Camera-type eye (tissue), 1 donor: ENCODE measurements around the gene GSTM4. TPM values are rescaled to one million over a fixed set of nuclear protein-coding genes. Genes with fewer than 3 reads are reported as not detected.

Experiments
- total RNA-seq: library from RNA; depleted of rRNA; stranded (reverse); fragments of >200 nt; gene quantifications from one replicate; pipeline ENCODE4 v1.2.3, GENCODE V29; 2014

Gene GSTM4
- total RNA-seq: 15.4 TPM

GRCh38 chr1:109655615-109656519 lies at the start of gene GSTM4:
Gene GSTM4, plus strand, starts transcription at chr1:109656099. Its CDS starts 291 bp downstream, at chr1:109656390.

GRCh38 chr1:109619576-109620400 lies 36.1 kb upstream of the GSTM4 start, which contains the start of the genes AMPD2 and GNAT2:
Gene AMPD2, plus strand, starts transcription at chr1:109619837. Its CDS starts 1,339 bp downstream, at chr1:109621176.
Gene GNAT2, minus strand, starts transcription at chr1:109619616. Its CDS starts 6,746 bp downstream, at chr1:109612870.

GRCh38 chr1:109667452-109668122 lies 11.7 kb downstream of the GSTM4 start, which contains the start of gene GSTM2:
Gene GSTM2, plus strand, starts transcription at chr1:109668057. Its CDS starts 59 bp downstream, at chr1:109668116.

GRCh38 chr1:109687641-109688499 lies 32.0 kb downstream of the GSTM4 start, which contains the start of gene GSTM1:
Gene GSTM1, plus strand, starts transcription at chr1:109687817. Its CDS starts 57 bp downstream, at chr1:109687874.

Other genes with a start within 250 kb of the GSTM4 start
- gene PSMA5, start 229.7 kb upstream of the GSTM4 start, total RNA-seq: 23.9 TPM
- 5.3 TPM for gene SYPL2, start 189.6 kb upstream of the GSTM4 start, total RNA-seq
- 9.6 TPM for gene ATXN7L2, start 172.2 kb upstream of the GSTM4 start, total RNA-seq
- gene CYB561D1, start 162.0 kb upstream of the GSTM4 start, total RNA-seq: 5.6 TPM
- 13.3 TPM for gene AMIGO1, start 146.4 kb upstream of the GSTM4 start, total RNA-seq
- 4.8 TPM for gene GPR61, start 116.2 kb upstream of the GSTM4 start, total RNA-seq
- gene GNAI3, start 107.5 kb upstream of the GSTM4 start, total RNA-seq: 12.8 TPM
- 21.8 TPM for gene GNAT2, start 36.5 kb upstream of the GSTM4 start, total RNA-seq
- 75.2 TPM for gene AMPD2, start 36.3 kb upstream of the GSTM4 start, total RNA-seq
- gene GSTM2, start 12.0 kb downstream of the GSTM4 start, total RNA-seq: 92.3 TPM
- not detected for gene GSTM1, start 31.7 kb downstream of the GSTM4 start, total RNA-seq
- 16.9 TPM for gene GSTM5, start 56.2 kb downstream of the GSTM4 start, total RNA-seq
- gene GSTM3, start 84.9 kb downstream of the GSTM4 start, total RNA-seq: 41.6 TPM
- not detected for gene EPS8L3, start 107.8 kb downstream of the GSTM4 start, total RNA-seq